Subcutaneous abdominal adipose tissue (tissue), 5 donors: Measurements from ENCODE around the gene USP13.

ENCODE experiments used
- H3K27ac ChIP-seq: one replicate; pipeline ENCODE4 v1.7.0; 2013; ENCODE audit warnings: low read depth, mild to moderate bottlenecking, inconsistent platforms, low read length, moderate library complexity
- H3K27me3 ChIP-seq, 5 donors: one replicate each; pipeline ENCODE4 v1.7.0; 2013; ENCODE audit warnings: low read length in 5 of 5, inconsistent platforms in 1 of 5; ENCODE audit not compliant: control insufficient read depth in 5 of 5, insufficient read depth in 4 of 5
- H3K36me3 ChIP-seq, 5 donors: one replicate each; pipeline ENCODE4 v1.7.0; 2013; ENCODE audit warnings: low read length in 5 of 5; ENCODE audit not compliant: control insufficient read depth in 5 of 5, insufficient read depth in 5 of 5
- H3K4me1 ChIP-seq, 5 donors: one replicate each; pipeline ENCODE4 v1.7.0; 2013; ENCODE audit warnings: low read length in 5 of 5, mild to moderate bottlenecking in 3 of 5, moderate library complexity in 1 of 5; ENCODE audit not compliant: control insufficient read depth in 5 of 5, insufficient read depth in 5 of 5
- H3K4me3 ChIP-seq, 5 donors: one replicate each; pipeline ENCODE4 v1.7.0; 2013; ENCODE audit warnings: low read length in 5 of 5, low read depth in 1 of 5
- H3K9ac ChIP-seq, 5 donors: one replicate each; pipeline ENCODE4 v1.7.0; 2013; ENCODE audit warnings: low read length in 5 of 5, mild to moderate bottlenecking in 4 of 5, moderate library complexity in 3 of 5
- H3K9me3 ChIP-seq, 5 donors: one replicate each; pipeline ENCODE4 v1.7.0; 2013; ENCODE audit warnings: low read length in 5 of 5; ENCODE audit not compliant: control insufficient read depth in 5 of 5
- donor health status: healthy.
- donor health status: healthy.
- donor health status: healthy.
- donor health status: healthy.
- donor health status: healthy.

The USP13 gene

GRCh38 chr3:179801263-179801662 is 148.4 kb downstream of the USP13 start:
- H3K9ac ChIP-seq, result no peak overlapping the region
- no peak overlapping the region for H3K27ac ChIP-seq
- peaks cover 0 to 6% (median 0%) of the 10 kb centered on the region in 5 donors for H3K4me1 ChIP-seq
- no peak overlapping the region for H3K4me3 ChIP-seq
- H3K36me3 ChIP-seq, result no peaks in the 10 kb centered on the region
- H3K9me3 ChIP-seq, result no peaks in the 10 kb centered on the region
- H3K27me3 ChIP-seq, result peaks cover 0 to 4% (median 0%) of the 10 kb centered on the region in 5 donors

DNA sequence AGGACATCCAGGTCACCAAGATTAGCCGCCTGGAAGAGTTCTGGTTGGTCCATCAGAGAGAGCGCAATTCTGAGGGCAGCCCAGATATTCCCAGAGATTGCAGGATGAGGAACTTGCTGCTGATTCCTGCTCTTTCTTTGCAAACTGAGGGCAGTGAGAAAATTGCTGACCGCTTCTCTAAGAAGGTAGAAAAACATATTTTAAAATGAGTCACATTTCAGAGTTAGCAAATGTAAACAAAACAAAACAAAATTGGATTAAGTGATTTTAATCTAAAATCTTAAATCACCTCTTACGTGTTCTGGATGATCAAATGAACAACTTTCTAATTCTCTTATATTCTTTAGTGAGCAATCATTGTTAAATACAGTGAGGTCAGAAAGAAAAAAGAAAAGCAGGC is 149.0 kb downstream of the USP13 start:
- Histone ChIP-seq H3K4me1 (peaks cover 0 to 6% (median 0%) of the 10 kb centered on the region in 5 donors), H3K9ac (no peak overlapping the region), H3K36me3 (no peaks in the 10 kb centered on the region), H3K9me3 (no peaks in the 10 kb centered on the region), H3K27ac (no peak overlapping the region), H3K4me3 (no peak overlapping the region), H3K27me3 (peaks cover 0 to 4% (median 0%) of the 10 kb centered on the region in 5 donors)

DNA sequence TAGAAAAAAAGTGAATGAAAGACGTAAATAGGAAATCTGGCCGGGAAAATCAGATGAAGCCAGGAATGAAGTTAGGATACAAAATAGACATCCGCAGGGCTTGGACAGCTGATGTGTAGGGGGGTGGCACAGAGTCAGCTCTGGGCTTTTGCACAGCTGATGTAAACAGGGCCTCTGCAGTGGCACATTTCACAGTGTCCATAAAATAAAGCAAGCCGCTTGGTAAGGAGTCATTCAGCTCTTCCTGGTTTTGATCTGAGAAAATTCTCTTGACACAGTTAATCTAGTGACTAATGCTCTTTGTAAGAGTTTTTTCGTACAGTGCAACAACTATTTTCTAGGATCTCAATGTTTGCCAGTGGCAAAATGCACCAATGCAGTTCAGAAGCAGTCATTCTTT is 153.3 kb downstream of the USP13 start:
- Histone ChIP-seq H3K9ac (no peak overlapping the region), H3K27ac (no peak overlapping the region), H3K27me3 (peaks cover 0 to 4% (median 0%) of the 10 kb centered on the region in 5 donors), H3K9me3 (no peaks in the 10 kb centered on the region), H3K36me3 (no peaks in the 10 kb centered on the region), H3K4me3 (no peak overlapping the region), H3K4me1 (peaks cover 0 to 6% (median 0%) of the 10 kb centered on the region in 5 donors)

GRCh38 chr3:179807588-179807987 is 154.7 kb downstream of the USP13 start:
- Histone ChIP-seq H3K9ac (no peak overlapping the region), H3K9me3 (no peaks in the 10 kb centered on the region), H3K36me3 (no peaks in the 10 kb centered on the region), H3K4me1 (peaks cover 0 to 5% (median 0%) of the 10 kb centered on the region in 5 donors), H3K27ac (no peak overlapping the region), H3K4me3 (no peak overlapping the region), H3K27me3 (peaks cover 0 to 4% (median 0%) of the 10 kb centered on the region in 5 donors)

GRCh38 chr3:179809639-179810038 is 156.8 kb downstream of the USP13 start:
- Histone ChIP-seq H3K27ac (no peak overlapping the region), H3K36me3 (no peaks in the 10 kb centered on the region), H3K4me1 (peaks cover 0 to 5% (median 0%) of the 10 kb centered on the region in 5 donors), H3K9me3 (no peaks in the 10 kb centered on the region), H3K9ac (no peak overlapping the region), H3K4me3 (no peak overlapping the region), H3K27me3 (no peaks in the 10 kb centered on the region)

DNA sequence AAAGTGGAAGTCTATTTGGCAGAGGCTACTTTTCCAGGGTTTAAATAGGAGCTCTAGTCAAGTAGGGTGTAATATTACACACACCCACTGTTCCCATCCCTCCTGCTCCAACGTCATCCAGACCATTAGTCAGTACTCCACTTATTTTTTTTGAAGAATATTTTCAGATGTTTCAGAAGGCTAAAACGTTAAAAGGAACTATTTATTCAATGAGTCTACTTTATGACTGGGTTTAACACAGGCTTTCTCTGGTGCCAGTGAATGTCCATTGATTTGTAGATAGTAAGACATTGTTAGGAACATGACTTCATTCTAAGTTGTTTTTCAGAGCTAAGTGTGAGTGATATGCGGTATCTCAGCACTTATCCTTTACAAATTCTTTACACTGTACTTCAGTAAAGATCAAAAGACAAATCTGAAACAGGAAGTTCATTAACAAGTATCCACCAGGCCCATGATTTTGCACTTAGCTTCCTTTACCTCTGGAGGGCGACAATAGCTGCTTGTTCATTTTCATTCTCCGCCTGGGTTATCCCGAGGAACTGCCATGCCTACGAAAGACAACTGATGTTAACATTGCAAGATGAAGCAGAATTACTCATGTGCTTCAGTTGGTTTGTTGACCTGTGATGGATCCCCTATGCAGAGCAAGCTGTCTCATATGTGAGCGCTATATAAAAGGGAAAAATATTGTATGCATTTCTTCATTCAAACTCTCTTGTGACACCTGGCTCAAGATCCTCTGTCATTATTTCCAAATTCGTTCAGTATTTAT is 158.7 kb downstream of the USP13 start:
- Histone ChIP-seq H3K27me3 (no peaks in the 10 kb centered on the region), H3K9me3 (no peaks in the 10 kb centered on the region), H3K27ac (no peak overlapping the region), H3K9ac (no peak overlapping the region), H3K36me3 (no peaks in the 10 kb centered on the region), H3K4me1 (peaks cover 0 to 5% (median 0%) of the 10 kb centered on the region in 5 donors), H3K4me3 (no peak overlapping the region)

- Histone ChIP-seq H3K27ac (no peak overlapping the region), H3K9me3 (no peaks in the 10 kb centered on the region), H3K36me3 (no peaks in the 10 kb centered on the region), H3K9ac (no peak overlapping the region), H3K27me3 (no peaks in the 10 kb centered on the region), H3K4me1 (peaks cover 0 to 5% (median 0%) of the 10 kb centered on the region in 5 donors), H3K4me3 (no peak overlapping the region)
Observed at GRCh38 chr3:179812096-179812382, 159.2 kb downstream of the USP13 start.

- H3K36me3 ChIP-seq, result no peaks in the 10 kb centered on the region
- peaks cover 0 to 4% (median 0%) of the 10 kb centered on the region in 5 donors for H3K4me1 ChIP-seq
- no peak overlapping the region for H3K9ac ChIP-seq
- H3K27ac ChIP-seq, result no peak overlapping the region
- no peaks in the 10 kb centered on the region for H3K9me3 ChIP-seq
- H3K4me3 ChIP-seq, result no peak overlapping the region
- peaks cover 0 to 5% (median 0%) of the 10 kb centered on the region in 5 donors for H3K27me3 ChIP-seq
Observed at GRCh38 chr3:179819379-179819778, 166.5 kb downstream of the USP13 start.

GRCh38 chr3:179822296-179822695 is 169.5 kb downstream of the USP13 start:
- no peak overlapping the region for H3K27ac ChIP-seq
- peaks cover 0 to 7% (median 0%) of the 10 kb centered on the region in 5 donors for H3K27me3 ChIP-seq
- H3K4me3 ChIP-seq, result no peak overlapping the region
- no peak overlapping the region for H3K9ac ChIP-seq
- H3K4me1 ChIP-seq, result peaks cover 0 to 4% (median 0%) of the 10 kb centered on the region in 5 donors
- H3K36me3 ChIP-seq, result no peaks in the 10 kb centered on the region
- no peaks in the 10 kb centered on the region for H3K9me3 ChIP-seq

DNA sequence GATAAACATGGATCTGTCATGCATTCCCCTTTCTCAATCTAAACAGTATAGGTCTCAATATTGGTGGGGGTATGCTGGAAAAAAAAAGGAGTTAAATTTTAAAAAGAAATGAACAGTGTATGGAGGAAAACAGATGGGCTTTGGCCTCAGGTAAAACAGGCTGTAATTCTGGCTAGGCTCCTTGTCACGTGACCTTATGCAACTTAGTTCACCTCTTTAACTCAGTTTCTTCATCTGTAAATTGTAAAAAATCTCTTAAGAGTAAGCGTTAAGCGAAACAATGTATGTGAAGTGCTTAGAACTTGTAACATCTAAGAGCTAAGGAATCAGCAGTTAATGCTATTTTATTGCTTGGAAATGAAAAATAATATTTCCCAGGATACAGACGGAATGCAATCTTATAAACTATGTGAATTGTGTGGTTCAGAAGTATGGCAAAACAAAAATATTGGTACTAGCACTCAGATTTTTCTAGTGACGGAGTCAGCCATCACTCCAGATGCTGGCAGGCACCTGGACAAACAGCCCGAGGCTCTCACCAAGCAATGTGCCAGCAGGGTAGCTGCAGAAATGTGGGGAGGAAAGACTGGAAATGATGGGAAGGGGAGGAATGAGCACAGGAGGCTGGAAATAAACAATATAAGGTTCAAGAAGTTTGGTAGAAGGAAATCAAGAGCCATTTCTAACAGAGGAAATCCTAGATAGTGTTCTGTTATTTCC is 172.8 kb downstream of the USP13 start:
- H3K27me3 ChIP-seq, result peaks cover 0 to 7% (median 0%) of the 10 kb centered on the region in 5 donors
- H3K9me3 ChIP-seq, result no peaks in the 10 kb centered on the region
- H3K4me1 ChIP-seq, result no peaks in the 10 kb centered on the region
- H3K9ac ChIP-seq, result no peak overlapping the region
- H3K36me3 ChIP-seq, result no peaks in the 10 kb centered on the region
- H3K4me3 ChIP-seq, result no peak overlapping the region
- no peak overlapping the region for H3K27ac ChIP-seq
